ENCODE results near the gene RGS3.

DNA sequence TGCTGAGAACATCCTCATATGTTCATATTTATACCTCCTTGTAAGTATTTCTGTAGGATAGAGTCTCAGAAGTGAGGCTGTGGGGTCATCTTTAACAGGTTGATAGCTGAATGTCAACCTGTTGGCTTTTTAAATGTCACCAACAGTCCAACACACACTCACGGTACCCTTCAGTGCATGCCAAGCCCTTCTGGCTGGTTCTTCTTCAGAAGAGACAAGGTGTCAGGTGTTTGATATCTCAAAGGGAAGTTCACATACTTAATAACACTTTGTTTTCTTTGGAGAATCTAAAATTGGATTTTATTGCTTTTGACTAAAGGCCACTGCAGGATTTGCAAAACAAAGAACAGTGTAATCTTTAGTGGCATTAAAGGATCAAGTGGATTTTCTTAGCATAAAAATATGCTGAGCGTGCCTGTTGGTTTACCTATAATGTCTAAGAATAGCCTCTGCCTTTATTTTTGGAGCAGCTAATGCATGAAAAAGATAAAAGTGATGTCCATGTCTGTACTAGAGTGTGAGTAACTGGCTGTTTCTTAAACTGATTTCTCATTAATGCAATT is 58.2 kb downstream of the RGS3 start:
- TF ChIP-seq, protein P1, sequence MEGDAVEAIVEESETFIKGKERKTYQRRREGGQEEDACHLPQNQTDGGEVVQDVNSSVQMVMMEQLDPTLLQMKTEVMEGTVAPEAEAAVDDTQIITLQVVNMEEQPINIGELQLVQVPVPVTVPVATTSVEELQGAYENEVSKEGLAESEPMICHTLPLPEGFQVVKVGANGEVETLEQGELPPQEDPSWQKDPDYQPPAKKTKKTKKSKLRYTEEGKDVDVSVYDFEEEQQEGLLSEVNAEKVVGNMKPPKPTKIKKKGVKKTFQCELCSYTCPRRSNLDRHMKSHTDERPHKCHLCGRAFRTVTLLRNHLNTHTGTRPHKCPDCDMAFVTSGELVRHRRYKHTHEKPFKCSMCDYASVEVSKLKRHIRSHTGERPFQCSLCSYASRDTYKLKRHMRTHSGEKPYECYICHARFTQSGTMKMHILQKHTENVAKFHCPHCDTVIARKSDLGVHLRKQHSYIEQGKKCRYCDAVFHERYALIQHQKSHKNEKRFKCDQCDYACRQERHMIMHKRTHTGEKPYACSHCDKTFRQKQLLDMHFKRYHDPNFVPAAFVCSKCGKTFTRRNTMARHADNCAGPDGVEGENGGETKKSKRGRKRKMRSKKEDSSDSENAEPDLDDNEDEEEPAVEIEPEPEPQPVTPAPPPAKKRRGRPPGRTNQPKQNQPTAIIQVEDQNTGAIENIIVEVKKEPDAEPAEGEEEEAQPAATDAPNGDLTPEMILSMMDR (IDR thresholded peaks at IDR 0.05), result no peak
- TF ChIP-seq POLR2AphosphoS5 (IDR thresholded peaks at IDR 0.05), result peak; percentile 59

Data from gastroesophageal sphincter (tissue), 3 donors.